SK-N-SH treated with all-trans-retinoic acid at 6 μM for 48 hours (cell line): ENCODE measurements around the gene ABO.
"Not testable (repeated sequence)": the region's sequence is repeated elsewhere in the genome, so short reads cannot be mapped to it uniquely, and the experiment has no call there.

ENCODE experiments used
- ATAC-seq: fragments of 200-7000 bp; cut with Tn5 transposase; 3 replicates; pipeline ENCODE4 v1.9.1; 2020; ENCODE audit warnings: mild to moderate bottlenecking, moderate library complexity
- ARNTL ChIP-seq: fragments of 450-650 bp; formaldehyde crosslinking; IDR thresholded peaks from 2 replicates; pipeline ENCODE4 v1.5.0; 2020; ENCODE audit warnings: low read depth, mild to moderate bottlenecking, moderate library complexity, borderline replicate concordance
- BACH2 ChIP-seq: fragments of 250-450 bp; sonication (Bioruptor Pico); IDR thresholded peaks from 2 replicates; pipeline ENCODE4 v1.9.0; 2021; ENCODE audit warnings: mild to moderate bottlenecking, borderline replicate concordance
- CREB5 ChIP-seq: fragments of 250-450 bp; sonication (Bioruptor Pico); IDR thresholded peaks from 2 replicates; pipeline ENCODE4 v1.5.1; 2020; ENCODE audit warnings: low read depth, mild to moderate bottlenecking, moderate library complexity
- CSDC2 ChIP-seq: fragments of 250-450 bp; sonication (Bioruptor Pico); IDR thresholded peaks from 2 replicates; pipeline ENCODE4 v1.5.0; 2020; ENCODE audit warnings: mild to moderate bottlenecking, moderate library complexity
- CSRNP3 ChIP-seq: fragments of 250-450 bp; sonication (Bioruptor Pico); IDR thresholded peaks from 2 replicates; pipeline ENCODE4 v1.5.1; 2021; ENCODE audit warnings: mild to moderate bottlenecking, moderate library complexity
- ESRRG ChIP-seq: fragments of 250-450 bp; sonication (Bioruptor Pico); IDR thresholded peaks from 2 replicates; pipeline ENCODE4 v1.6.1; 2021; ENCODE audit warnings: mild to moderate bottlenecking
- GLIS3 ChIP-seq: fragments of 250-450 bp; sonication (Bioruptor Pico); IDR thresholded peaks from 2 replicates; pipeline ENCODE4 v1.5.0; 2020; ENCODE audit warnings: mild to moderate bottlenecking, moderate library complexity
- ISL1 ChIP-seq: fragments of 250-450 bp; sonication (Bioruptor Pico); IDR thresholded peaks from 2 replicates; pipeline ENCODE4 v2.1.2; 2022; ENCODE audit warnings: mild to moderate bottlenecking, moderate library complexity
- OSR1 ChIP-seq: fragments of 250-450 bp; sonication (Bioruptor Pico); IDR thresholded peaks from 2 replicates; pipeline ENCODE4 v1.8.0; 2022; ENCODE audit warnings: moderate library complexity, mild to moderate bottlenecking, inconsistent platforms
- PATZ1 ChIP-seq: fragments of 250-450 bp; sonication (Bioruptor Pico); IDR thresholded peaks from 2 replicates; pipeline ENCODE4 v1.8.0; 2020; ENCODE audit warnings: mild to moderate bottlenecking, moderate library complexity, borderline replicate concordance
- POU6F1 ChIP-seq: fragments of 250-450 bp; sonication (Bioruptor Pico); IDR thresholded peaks from 2 replicates; pipeline ENCODE4 v1.8.0; 2021; ENCODE audit warnings: low read depth, mild to moderate bottlenecking, moderate library complexity, borderline replicate concordance
- RARB ChIP-seq: fragments of 250-450 bp; sonication (Bioruptor Pico); IDR thresholded peaks from 2 replicates; pipeline ENCODE4 v1.8.0; 2021; ENCODE audit warnings: mild to moderate bottlenecking, moderate library complexity
- SNAI2 ChIP-seq: fragments of 250-450 bp; sonication (Bioruptor Pico); IDR thresholded peaks from 2 replicates; pipeline ENCODE4 v1.5.0; 2020; ENCODE audit warnings: mild to moderate bottlenecking, moderate library complexity
- TCF4 ChIP-seq: fragments of 250-450 bp; sonication (Bioruptor Pico); IDR thresholded peaks from 2 replicates; pipeline ENCODE4 v1.8.0; 2021; ENCODE audit warnings: mild to moderate bottlenecking, moderate library complexity, borderline replicate concordance
- TSHZ2 ChIP-seq: fragments of 250-450 bp; sonication (Bioruptor Pico); IDR thresholded peaks from 2 replicates; pipeline ENCODE4 v1.5.0; 2020; ENCODE audit warnings: mild to moderate bottlenecking, moderate library complexity
- ZC3H10 ChIP-seq: fragments of 250-450 bp; sonication (Bioruptor Pico); IDR thresholded peaks from 2 replicates; pipeline ENCODE4 v1.5.1; 2021; ENCODE audit warnings: mild to moderate bottlenecking, moderate library complexity
- ZFP3 ChIP-seq: fragments of 250-450 bp; sonication (Bioruptor Pico); IDR thresholded peaks from 2 replicates; pipeline ENCODE4 v1.5.0; 2020; ENCODE audit warnings: mild to moderate bottlenecking, moderate library complexity
- ZFP30 ChIP-seq: fragments of 450-650 bp; formaldehyde crosslinking; IDR thresholded peaks from 2 replicates; pipeline ENCODE4 v1.5.0; 2022; ENCODE audit warnings: mild to moderate bottlenecking, moderate library complexity
- ZNF565 ChIP-seq: fragments of 450-650 bp; formaldehyde crosslinking; conservative IDR thresholded peaks from 2 replicates; pipeline ENCODE4 v1.5.0; 2020; ENCODE audit warnings: low read depth, mild to moderate bottlenecking, moderate library complexity
- ZNF70 ChIP-seq: fragments of 450-650 bp; formaldehyde crosslinking; IDR thresholded peaks from 2 replicates; pipeline ENCODE4 v1.5.0; 2020; ENCODE audit warnings: mild to moderate bottlenecking, moderate library complexity
- ZNF8 ChIP-seq: fragments of 450-650 bp; formaldehyde crosslinking; IDR thresholded peaks from 2 replicates; pipeline ENCODE4 v1.5.0; 2020; ENCODE audit warnings: mild to moderate bottlenecking, moderate library complexity

Gene ABO

GRCh38 chr9:133321411-133321935 is 46.5 kb upstream of the ABO start:
- no peak for TF ChIP-seq SNAI2 (CRISPR knock-in tag)
- TF ChIP-seq POU6F1 (CRISPR knock-in tag), result no peak
- TF ChIP-seq ZFP30 (CRISPR knock-in tag), result no peak
- no peak for TF ChIP-seq CREB5 (CRISPR knock-in tag)
- TF ChIP-seq RARB (CRISPR knock-in tag), result no peak
- TF ChIP-seq ESRRG (CRISPR knock-in tag), result no peak
- no peak for TF ChIP-seq PATZ1 (CRISPR knock-in tag)
- TF ChIP-seq, all 23 proteins: peak for 0
- no peak for ATAC-seq

GRCh38 chr9:133320421-133320881 is 45.5 kb upstream of the ABO start:
- no peak for TF ChIP-seq TSHZ2 (CRISPR knock-in tag)
- no peak for TF ChIP-seq CSDC2 (CRISPR knock-in tag)
- TF ChIP-seq TCF4, result no peak
- TF ChIP-seq ZFP3 (CRISPR knock-in tag), result no peak
- no peak for TF ChIP-seq PATZ1 (CRISPR knock-in tag)
- TF ChIP-seq ZC3H10 (CRISPR knock-in tag), result no peak
- TF ChIP-seq ZFP30 (CRISPR knock-in tag), result no peak
- no peak for TF ChIP-seq ARNTL
- TF ChIP-seq ISL1, result no peak
- no peak for TF ChIP-seq GLIS3 (CRISPR knock-in tag)
- TF ChIP-seq BACH2 (CRISPR knock-in tag), result no peak
- TF ChIP-seq OSR1, result no peak
- TF ChIP-seq, all 23 proteins: peak for 0
- ATAC-seq, result no peak; the same call in 2 of the 3 replicates

- not testable (repeated sequence) for ATAC-seq
Measured at GRCh38 chr9:133317551-133317950, 42.5 kb upstream of the ABO start.

- no peak for ATAC-seq
- TF ChIP-seq ZNF565 (CRISPR knock-in tag), result no peak
- no peak for TF ChIP-seq ZNF8 (CRISPR knock-in tag)
- no peak for TF ChIP-seq ISL1
- TF ChIP-seq ZFP3 (CRISPR knock-in tag), result no peak
- no peak for TF ChIP-seq TCF4
- no peak for TF ChIP-seq ZNF70 (CRISPR knock-in tag)
- TF ChIP-seq BACH2 (CRISPR knock-in tag), result no peak
- no peak for TF ChIP-seq CSRNP3 (CRISPR knock-in tag)
- TF ChIP-seq RARB (CRISPR knock-in tag), result no peak
- no peak for TF ChIP-seq OSR1
- no peak for TF ChIP-seq POU6F1 (CRISPR knock-in tag)
- no peak for TF ChIP-seq CSDC2 (CRISPR knock-in tag)
Measured at GRCh38 chr9:133315997-133316396, 41.0 kb upstream of the ABO start.
